ENCODE data around the gene PITPNC1.

DNA sequence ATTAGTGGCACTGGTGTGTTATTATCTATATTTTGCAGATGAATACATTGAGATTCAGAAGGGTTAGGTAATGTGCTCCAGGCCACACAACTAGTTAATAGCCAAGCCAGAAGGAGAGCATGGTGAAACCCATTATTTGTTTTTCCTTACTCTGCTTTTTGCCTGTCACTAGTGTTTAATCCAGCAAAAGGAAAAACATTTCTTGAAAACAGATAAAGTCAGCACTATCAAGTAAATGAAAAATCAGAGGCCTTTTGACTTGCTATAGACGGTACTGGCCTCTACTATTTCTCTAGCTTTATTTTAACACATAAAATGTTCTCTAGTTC, 4.8 kb downstream of the PITPNC1 start:
- TF ChIP-seq CTCF (IDR thresholded peaks at IDR 0.05) (no peak), POLR2AphosphoS5 (IDR thresholded peaks at IDR 0.05; ENCODE audit: low read depth, low read length) (no peak), REST (IDR thresholded peaks at IDR 0.05; ENCODE audit: insufficient read depth in 1 of 2, low read depth in 2 of 2, low read length in 1 of 2) (no peak), SIN3A (IDR thresholded peaks at IDR 0.05; ENCODE audit: borderline replicate concordance, insufficient read depth, low read depth, low read length) (no peak), TCF7L2 (IDR thresholded peaks at IDR 0.05; ENCODE audit: low read depth, low read length) (no peak)

All from Panc1 (cell line).